Uterus (tissue), 4 donors: ENCODE results near the gene CASP5. TPM values are rescaled to one million over a fixed set of nuclear protein-coding genes. Genes with fewer than 3 reads are reported as not detected.

Source experiments
- DNase-seq, 2 donors: peaks; one replicate each; pipeline ENCODE4 v3.0.0-alpha.2; 2019 to 2020
- H3K27ac ChIP-seq, 2 donors: fragments of 200-600 bp; sonication (generic); 1 replicate in 1 of 2; 2 replicates in 1 of 2; pipeline ENCODE4 v1.5.1; 2016 to 2018
- H3K27me3 ChIP-seq, 2 donors: fragments of 200-600 bp; sonication (generic); one replicate each; pipeline ENCODE4 v1.5.1; 2018 to 2019; ENCODE audit warnings: control low read depth in 1 of 2
- H3K36me3 ChIP-seq, 2 donors: fragments of 200-600 bp; sonication (generic); one replicate each; pipeline ENCODE4 v1.5.1; 2019; ENCODE audit warnings: control low read depth in 1 of 2
- H3K4me1 ChIP-seq, 2 donors: fragments of 200-600 bp; sonication (generic); one replicate each; pipeline ENCODE4 v1.5.1; 2018 to 2019; ENCODE audit warnings: control low read depth in 1 of 2
- H3K4me3 ChIP-seq, 2 donors: fragments of 200-600 bp; sonication (generic); 1 replicate in 1 of 2; 2 replicates in 1 of 2; pipeline ENCODE4 v1.5.1; 2018 to 2019; ENCODE audit warnings: mild to moderate bottlenecking in 1 of 2
- H3K9me3 ChIP-seq, 2 donors: fragments of 200-600 bp; sonication (generic); one replicate each; pipeline ENCODE4 v1.5.1; 2019; ENCODE audit warnings: control low read depth in 1 of 2
- CTCF ChIP-seq, 4 experiments: fragments of 200-600 bp in 2 of 4; fragments of 450-650 bp in 2 of 4; sonication (generic) in 2 of 4; IDR thresholded peaks; one replicate each; pipeline ENCODE4 v1.5.1; 2016 to 2019; ENCODE audit warnings: antibody characterized with exemption in 4 of 4, mild to moderate bottlenecking in 2 of 4, moderate library complexity in 1 of 4
- POLR2A ChIP-seq, 2 donors: fragments of 450-650 bp; IDR thresholded peaks; one replicate each; pipeline ENCODE4 v1.6.1; 2016; ENCODE audit warnings: antibody characterized with exemption in 2 of 2, mild to moderate bottlenecking in 1 of 2, moderate library complexity in 1 of 2
- intact Hi-C: fragments of 100-400 bp; cut with DNase I; formaldehyde crosslinking; loops from one replicate; pipeline ENCODE4 v1.15.1; 2023; ENCODE audit warnings: low total_unique reads
- total RNA-seq, 4 donors: library from RNA; depleted of rRNA in 3 of 4; stranded (reverse); fragments of >200 nt in 3 of 4; gene quantifications; one replicate each; pipeline versions ENCODE4 v1.1.0 to v1.2.4, GENCODE V29; 2014 to 2023
- donor health status: DM: yes; HTN: yes; CAD: no.

CASP5 gene
- total RNA-seq, 4 donors from 2014 or later = not detected

GRCh38 chr11:105057432-105057831, 34.5 kb upstream of the CASP5 start:
- intact Hi-C loops = no loop called here
- H3K27me3 ChIP-seq = no peaks in the 10 kb centered on the region
- no peaks in the 10 kb centered on the region for H3K36me3 ChIP-seq
- no peaks in the 10 kb centered on the region for H3K9me3 ChIP-seq
- no peak overlapping the region for H3K27ac ChIP-seq
- no peak for TF ChIP-seq POLR2A (IDR thresholded peaks at IDR 0.05)
- TF ChIP-seq CTCF (IDR thresholded peaks at IDR 0.05) = no peak
- H3K4me1 ChIP-seq = no peaks in the 10 kb centered on the region
- no peak for DNase-seq
- no peak overlapping the region for H3K4me3 ChIP-seq

- TF ChIP-seq CTCF (IDR thresholded peaks at IDR 0.05) (no peak), POLR2A (IDR thresholded peaks at IDR 0.05) (no peak)
- intact Hi-C loops = no loop called here
- no peaks in the 10 kb centered on the region for H3K27me3 ChIP-seq
- no peaks in the 10 kb centered on the region for H3K4me1 ChIP-seq
- no peaks in the 10 kb centered on the region for H3K36me3 ChIP-seq
- no peaks in the 10 kb centered on the region for H3K9me3 ChIP-seq
- no peak for DNase-seq
- no peak overlapping the region for H3K27ac ChIP-seq
- no peak overlapping the region for H3K4me3 ChIP-seq
Measured at GRCh38 chr11:105056446-105056845, 33.5 kb upstream of the CASP5 start.

GRCh38 chr11:105054723-105055493, 31.9 kb upstream of the CASP5 start:
- TF ChIP-seq POLR2A (IDR thresholded peaks at IDR 0.05) (no peak), CTCF (IDR thresholded peaks at IDR 0.05) (no peak)
- H3K36me3 ChIP-seq = no peaks in the 10 kb centered on the region

GRCh38 chr11:105052487-105052886, 29.5 kb upstream of the CASP5 start:
- no peak for TF ChIP-seq CTCF (IDR thresholded peaks at IDR 0.05)
- no peak for TF ChIP-seq POLR2A (IDR thresholded peaks at IDR 0.05)
- Histone ChIP-seq H3K4me1 (no peaks in the 10 kb centered on the region), H3K27ac (no peak overlapping the region), H3K4me3 (no peak overlapping the region), H3K36me3 (no peaks in the 10 kb centered on the region), H3K27me3 (no peaks in the 10 kb centered on the region), H3K9me3 (no peaks in the 10 kb centered on the region)
- no peak for DNase-seq
- intact Hi-C loops = no loop called here

More at GRCh38 chr11:105054723-105055493, 31.9 kb upstream of the CASP5 start:
- no peaks in the 10 kb centered on the region for H3K9me3 ChIP-seq
- H3K27ac ChIP-seq = no peak overlapping the region
- intact Hi-C loops = no loop called here
- H3K4me3 ChIP-seq = no peak overlapping the region
- no peak for DNase-seq
- no peaks in the 10 kb centered on the region for H3K27me3 ChIP-seq
- H3K4me1 ChIP-seq = no peaks in the 10 kb centered on the region

- Histone ChIP-seq H3K27ac (no peak overlapping the region), H3K4me3 (no peak overlapping the region), H3K9me3 (no peaks in the 10 kb centered on the region), H3K4me1 (no peaks in the 10 kb centered on the region), H3K36me3 (no peaks in the 10 kb centered on the region), H3K27me3 (no peaks in the 10 kb centered on the region)
- TF ChIP-seq CTCF (IDR thresholded peaks at IDR 0.05) (no peak), POLR2A (IDR thresholded peaks at IDR 0.05) (no peak)
- DNase-seq = no peak
- intact Hi-C loops = no loop called here
Measured at GRCh38 chr11:105051559-105051958, 28.6 kb upstream of the CASP5 start.
